K562 (cell line): ENCODE data around the gene ZNF264. TPM values are rescaled to one million over a fixed set of nuclear protein-coding genes. Genes with fewer than 3 reads are reported as not detected.

Experiments
- CHCHD3 ChIP-seq: fragments of 250-450 bp; sonication (Bioruptor Pico); IDR thresholded peaks from 2 replicates; pipeline ENCODE4 v2.1.2; 2022; ENCODE audit warnings: mild to moderate bottlenecking
- CHD4 ChIP-seq: fragments of 200-600 bp; sonication (generic); IDR thresholded peaks from 3 replicates; pipeline ENCODE4 v1.6.1; 2012; ENCODE audit warnings: low read depth, mild to moderate bottlenecking, mixed read lengths, low read length, inconsistent platforms; ENCODE audit not compliant: insufficient read depth, insufficient replicate concordance, poor library complexity, severe bottlenecking
- MTA1 ChIP-seq: fragments of 450-650 bp; IDR thresholded peaks from 2 replicates; pipeline ENCODE4 v1.6.1; 2017; ENCODE audit warnings: borderline replicate concordance
- NFIX ChIP-seq: fragments of 250-450 bp; sonication (Bioruptor Pico); IDR thresholded peaks from 2 replicates; pipeline ENCODE4 v1.4.0; 2020; ENCODE audit warnings: low read depth, mild to moderate bottlenecking, moderate library complexity
- U2AF2 ChIP-seq: fragments of 200-400 bp; formaldehyde crosslinking; optimal IDR thresholded peaks from 2 replicates; pipeline ENCODE3; 2017; ENCODE audit warnings: low read depth, mild to moderate bottlenecking, low read length
- ZNF395 ChIP-seq: fragments of 200-800 bp; sonication (Bioruptor generic); IDR thresholded peaks from 2 replicates; pipeline ENCODE4 v1.6.1; 2017; ENCODE audit warnings: missing genetic modification characterization, missing compliant biosample characterization
- ZNF518B ChIP-seq: fragments of 250-450 bp; sonication (Bioruptor Pico); IDR thresholded peaks from 2 replicates; pipeline ENCODE4 v1.5.0; 2021; ENCODE audit warnings: mild to moderate bottlenecking, moderate library complexity
- ZZZ3 ChIP-seq: fragments of 450-650 bp; IDR thresholded peaks from 2 replicates; pipeline ENCODE4 v1.6.1; 2016; ENCODE audit warnings: antibody characterized with exemption, mild to moderate bottlenecking, moderate library complexity
- polyA plus RNA-seq, 8 experiments: library from polyadenylated mRNA; depleted of rRNA in 4 of 8; stranded (reverse) in 5 of 8; unstranded in 3 of 8; fragments of >200 nt; fragmentation: Nextera tagmentation in 2 of 8; fragmentation: Illumina TruSeq in 1 of 8; extraction: Ambion mirVana in 2 of 8; extraction: Trizol in 1 of 8; gene quantifications; 2 replicates each; pipeline versions ENCODE4 v1.2.1 to v1.2.3, GENCODE V29; 2011 to 2014; ENCODE audit warnings: inconsistent platforms in 1 of 8, missing spikeins in 1 of 8
- total RNA-seq, 7 experiments: library from RNA; depleted of rRNA in 6 of 7; stranded (reverse); fragments of >200 nt in 6 of 7; fragmentation: Illumina TruSeq in 2 of 7; extraction: Trizol in 2 of 7; gene quantifications; 2 replicates each; pipeline versions ENCODE4 v1.2.1 to v1.2.3, GENCODE V29; 2011 to 2021; ENCODE audit warnings: low replicate concordance in 1 of 7
- TF ChIP-seq, protein P1 (sequence below): fragments of 150-350 bp; IDR thresholded peaks from 2 replicates; pipeline ENCODE4 v1.6.1; 2014; ENCODE audit warnings: low read depth, mild to moderate bottlenecking, low read length, borderline replicate concordance

Gene ZNF264
- total and polyA plus RNA-seq, 9 of the 15 experiments (the other 6 are each of a cell fraction or from before 2014, with no cell fraction given): 0.08 to 7.9 (median 1.3) TPM

DNA sequence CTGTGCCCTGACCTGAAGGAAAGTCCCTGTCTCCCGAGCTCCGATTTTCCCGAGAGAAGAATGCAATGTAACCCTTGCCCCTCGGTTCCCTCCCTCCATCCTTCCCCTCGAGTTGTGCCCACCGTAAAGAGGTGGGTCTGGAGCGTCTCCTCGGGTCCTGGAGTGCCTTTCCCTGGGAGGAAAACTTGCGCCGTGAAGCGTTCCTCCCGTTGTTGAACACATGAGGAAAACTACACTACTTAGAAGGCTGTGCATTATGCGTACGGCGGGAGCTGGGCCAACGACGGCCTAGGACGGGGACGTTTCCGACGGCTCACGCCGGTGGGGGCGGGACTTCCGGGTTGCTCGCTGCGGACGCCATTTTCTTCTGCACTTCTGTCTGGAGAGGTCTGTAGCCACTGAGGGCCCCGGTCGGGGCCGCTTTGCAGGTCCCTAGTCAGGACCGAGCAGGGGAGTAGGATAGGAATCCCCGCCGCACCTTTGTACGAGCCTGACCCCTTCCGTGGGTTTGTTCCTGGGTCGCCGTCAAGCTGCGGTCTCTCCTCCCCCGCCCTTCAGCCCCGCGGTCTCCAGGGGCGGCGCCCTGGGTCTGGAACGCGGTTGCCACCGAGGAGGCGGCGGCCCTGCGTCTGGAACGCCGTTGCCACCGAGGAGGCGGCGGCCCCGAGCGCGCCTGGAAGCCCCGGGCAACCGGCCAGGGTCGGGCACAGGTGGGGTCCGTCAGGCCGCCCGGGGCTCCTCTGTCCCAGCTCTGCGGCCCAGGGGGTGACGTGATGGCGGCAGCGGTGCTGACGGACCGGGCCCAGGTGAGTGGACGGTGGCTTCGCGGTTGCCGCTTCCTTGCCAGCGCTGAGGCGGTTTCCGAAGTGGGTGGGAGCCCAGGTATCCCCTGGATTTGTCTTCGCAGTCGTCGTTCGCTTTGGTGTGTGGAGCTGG is at the start of gene ZNF264 (continued):
- no peak for TF ChIP-seq U2AF2
- TF ChIP-seq CHCHD3 (CRISPR knock-in tag): no peak
- TF ChIP-seq CHD4: no peak
- TF ChIP-seq, protein P1, sequence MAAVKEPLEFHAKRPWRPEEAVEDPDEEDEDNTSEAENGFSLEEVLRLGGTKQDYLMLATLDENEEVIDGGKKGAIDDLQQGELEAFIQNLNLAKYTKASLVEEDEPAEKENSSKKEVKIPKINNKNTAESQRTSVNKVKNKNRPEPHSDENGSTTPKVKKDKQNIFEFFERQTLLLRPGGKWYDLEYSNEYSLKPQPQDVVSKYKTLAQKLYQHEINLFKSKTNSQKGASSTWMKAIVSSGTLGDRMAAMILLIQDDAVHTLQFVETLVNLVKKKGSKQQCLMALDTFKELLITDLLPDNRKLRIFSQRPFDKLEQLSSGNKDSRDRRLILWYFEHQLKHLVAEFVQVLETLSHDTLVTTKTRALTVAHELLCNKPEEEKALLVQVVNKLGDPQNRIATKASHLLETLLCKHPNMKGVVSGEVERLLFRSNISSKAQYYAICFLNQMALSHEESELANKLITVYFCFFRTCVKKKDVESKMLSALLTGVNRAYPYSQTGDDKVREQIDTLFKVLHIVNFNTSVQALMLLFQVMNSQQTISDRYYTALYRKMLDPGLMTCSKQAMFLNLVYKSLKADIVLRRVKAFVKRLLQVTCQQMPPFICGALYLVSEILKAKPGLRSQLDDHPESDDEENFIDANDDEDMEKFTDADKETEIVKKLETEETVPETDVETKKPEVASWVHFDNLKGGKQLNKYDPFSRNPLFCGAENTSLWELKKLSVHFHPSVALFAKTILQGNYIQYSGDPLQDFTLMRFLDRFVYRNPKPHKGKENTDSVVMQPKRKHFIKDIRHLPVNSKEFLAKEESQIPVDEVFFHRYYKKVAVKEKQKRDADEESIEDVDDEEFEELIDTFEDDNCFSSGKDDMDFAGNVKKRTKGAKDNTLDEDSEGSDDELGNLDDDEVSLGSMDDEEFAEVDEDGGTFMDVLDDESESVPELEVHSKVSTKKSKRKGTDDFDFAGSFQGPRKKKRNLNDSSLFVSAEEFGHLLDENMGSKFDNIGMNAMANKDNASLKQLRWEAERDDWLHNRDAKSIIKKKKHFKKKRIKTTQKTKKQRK: no peak
- TF ChIP-seq ZNF395 (CRISPR knock-in tag): no peak
- TF ChIP-seq MTA1: no peak
- no peak for TF ChIP-seq NFIX (CRISPR knock-in tag)
- TF ChIP-seq ZNF518B (CRISPR knock-in tag): no peak
- TF ChIP-seq ZZZ3: no peak
